ENCODE results near the gene RHBDF1. TPM values are rescaled to one million over a fixed set of nuclear protein-coding genes. Genes with fewer than 3 reads are reported as not detected.
"Not testable (repeated sequence)": the region's sequence is repeated elsewhere in the genome, so short reads cannot be mapped to it uniquely, and the experiment has no call there.

The RHBDF1 gene
- total and polyA plus RNA-seq, 7 donors, result 9.0 to 24.8 (median 18.3) TPM

DNA sequence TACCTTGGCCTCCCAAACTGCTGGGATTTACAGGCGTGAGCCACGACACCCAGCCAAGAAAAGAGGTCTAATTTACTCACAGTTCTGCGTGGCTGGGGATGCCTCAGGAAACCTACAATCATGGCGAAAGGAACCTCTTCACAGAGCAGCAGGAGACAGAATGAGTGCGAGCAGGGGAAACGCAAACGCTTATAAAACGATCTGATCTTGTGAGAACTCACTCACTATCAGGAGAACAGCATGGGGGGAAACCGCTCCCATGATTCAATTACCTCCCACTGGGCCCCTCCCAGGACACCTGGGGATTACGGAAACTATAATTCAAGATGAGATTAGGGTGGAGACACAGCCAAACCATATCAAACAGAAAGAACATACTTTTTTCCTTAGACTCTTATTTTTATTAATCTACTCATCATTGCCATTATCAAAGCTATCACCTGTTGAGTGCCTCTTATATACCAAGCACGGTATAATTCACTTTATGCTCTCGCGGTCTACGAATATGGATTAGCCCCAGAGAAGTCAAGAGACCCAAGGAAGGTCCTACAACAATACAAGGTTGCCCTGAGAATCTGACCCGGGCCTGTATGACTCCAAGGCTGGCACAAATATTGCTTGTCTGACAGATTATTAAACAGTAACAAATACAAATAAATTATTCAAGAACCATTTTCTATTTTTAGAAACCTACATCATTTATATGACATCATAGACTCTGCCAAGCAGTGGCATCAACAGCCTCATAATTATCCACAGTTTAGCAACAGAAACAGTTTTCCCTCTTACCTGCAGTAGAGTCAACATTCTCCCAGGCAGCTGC, 21.5 kb downstream of the RHBDF1 start:
- H3K4me1 ChIP-seq, result peaks cover 11% of the 10 kb centered on the region
- TF ChIP-seq, protein P1, sequence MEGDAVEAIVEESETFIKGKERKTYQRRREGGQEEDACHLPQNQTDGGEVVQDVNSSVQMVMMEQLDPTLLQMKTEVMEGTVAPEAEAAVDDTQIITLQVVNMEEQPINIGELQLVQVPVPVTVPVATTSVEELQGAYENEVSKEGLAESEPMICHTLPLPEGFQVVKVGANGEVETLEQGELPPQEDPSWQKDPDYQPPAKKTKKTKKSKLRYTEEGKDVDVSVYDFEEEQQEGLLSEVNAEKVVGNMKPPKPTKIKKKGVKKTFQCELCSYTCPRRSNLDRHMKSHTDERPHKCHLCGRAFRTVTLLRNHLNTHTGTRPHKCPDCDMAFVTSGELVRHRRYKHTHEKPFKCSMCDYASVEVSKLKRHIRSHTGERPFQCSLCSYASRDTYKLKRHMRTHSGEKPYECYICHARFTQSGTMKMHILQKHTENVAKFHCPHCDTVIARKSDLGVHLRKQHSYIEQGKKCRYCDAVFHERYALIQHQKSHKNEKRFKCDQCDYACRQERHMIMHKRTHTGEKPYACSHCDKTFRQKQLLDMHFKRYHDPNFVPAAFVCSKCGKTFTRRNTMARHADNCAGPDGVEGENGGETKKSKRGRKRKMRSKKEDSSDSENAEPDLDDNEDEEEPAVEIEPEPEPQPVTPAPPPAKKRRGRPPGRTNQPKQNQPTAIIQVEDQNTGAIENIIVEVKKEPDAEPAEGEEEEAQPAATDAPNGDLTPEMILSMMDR (IDR thresholded peaks at IDR 0.05), result no peak
- no peaks in the 10 kb centered on the region for H3K27me3 ChIP-seq (ENCODE audit: insufficient read depth in 3 of 3, low read length in 2 of 3)
- peaks cover 0 to 38% of the 10 kb centered on the region in 2 donors for H3K36me3 ChIP-seq (ENCODE audit: insufficient read depth in 1 of 2, low read depth in 1 of 2)
- H3K9me3 ChIP-seq, result no peaks in the 10 kb centered on the region
- 82 to 88% (median 88%) methylated on average over 15 of the region's 15 CpGs for WGBS, 3 donors
- no peak overlapping the region for H3K4me3 ChIP-seq
- H3K27ac ChIP-seq, result no peak overlapping the region
- ATAC-seq, result no peak
- intact Hi-C loops (cut with DNase I), result no loop called here
- no peak for DNase-seq

DNA sequence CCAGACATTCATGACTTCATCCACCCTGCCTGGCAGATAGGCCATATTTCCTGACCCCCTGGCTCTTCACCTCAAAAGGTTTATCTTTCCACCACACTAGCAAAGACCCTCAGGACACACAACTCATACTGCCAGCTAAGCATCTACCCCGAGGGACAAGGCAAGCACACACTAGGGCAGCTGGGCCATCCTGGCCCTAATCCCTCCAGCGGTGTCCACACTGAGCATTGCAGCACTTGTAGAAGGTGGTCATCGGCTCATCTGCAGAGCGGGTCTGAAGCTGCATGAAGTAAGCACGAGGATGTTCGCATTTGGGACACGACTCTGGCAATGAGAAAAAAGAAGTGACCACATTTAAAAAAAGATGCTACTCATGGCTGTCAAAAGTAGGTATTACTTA, 25.2 kb downstream of the RHBDF1 start:
- Histone ChIP-seq H3K27me3 (ENCODE audit: insufficient read depth in 3 of 3, low read length in 2 of 3) (no peaks in the 10 kb centered on the region), H3K27ac (no peak overlapping the region), H3K36me3 (ENCODE audit: insufficient read depth in 1 of 2, low read depth in 1 of 2) (peaks cover 5 to 53% of the 10 kb centered on the region in 2 donors), H3K9me3 (no peaks in the 10 kb centered on the region), H3K4me1 (peaks cover 4% of the 10 kb centered on the region), H3K4me3 (no peak overlapping the region)
- TF ChIP-seq, protein P1 (IDR thresholded peaks at IDR 0.05), result no peak
- 92 to 96% (median 95%) methylated on average over 7 of the region's 7 CpGs for WGBS, 3 donors
- ATAC-seq (no peak), DNase-seq (no peak)
- intact Hi-C loops (cut with DNase I), result no loop called here

DNA sequence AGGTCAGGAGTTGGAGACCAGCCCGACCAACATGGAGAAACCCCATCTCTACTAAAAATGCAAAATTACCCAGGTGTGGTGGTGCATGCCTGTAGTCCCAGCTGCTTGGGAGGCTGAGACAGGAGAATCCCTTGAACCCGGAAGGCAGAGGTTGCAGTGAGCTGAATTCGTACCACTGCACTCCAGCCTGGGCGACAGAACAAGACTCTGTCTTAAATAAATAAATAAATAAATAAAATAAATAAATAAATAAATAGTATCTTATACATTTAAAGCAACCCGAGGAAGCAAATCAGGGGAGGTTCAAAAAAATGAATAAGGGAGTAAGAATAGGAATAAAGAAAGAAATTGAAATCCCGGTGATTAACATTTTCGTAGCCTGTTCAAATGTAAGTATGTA, 25.9 kb downstream of the RHBDF1 start:
- WGBS, 3 donors, result 95 to 96% (median 95%) methylated on average over 7 of the region's 7 CpGs
- intact Hi-C loops (cut with DNase I), result not testable (repeated sequence)

DNA sequence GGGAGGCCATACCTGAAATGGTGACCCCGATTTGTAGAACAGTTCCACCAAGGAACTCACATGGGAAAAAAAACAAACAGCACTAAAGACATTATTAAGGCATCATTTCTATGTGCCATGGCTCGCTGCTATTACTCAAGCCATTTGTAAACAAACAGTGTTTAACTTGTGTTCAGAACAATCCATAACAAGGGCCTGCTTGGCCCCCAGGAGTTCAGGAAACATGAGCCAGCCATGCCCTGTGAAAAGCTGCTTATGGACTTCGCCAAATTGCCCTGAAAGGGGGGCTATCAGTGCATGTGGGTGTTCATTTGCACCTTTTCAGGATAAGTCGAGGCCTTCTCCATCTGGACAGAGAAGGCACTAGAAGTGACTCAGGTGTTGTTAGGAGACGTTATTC, 27.0 kb downstream of the RHBDF1 start:
- H3K4me3 ChIP-seq, result no peak overlapping the region
- ATAC-seq, result no peak
- H3K9me3 ChIP-seq, result no peaks in the 10 kb centered on the region
- H3K36me3 ChIP-seq (ENCODE audit: insufficient read depth in 1 of 2, low read depth in 1 of 2), result peaks cover 5 to 47% of the 10 kb centered on the region in 2 donors
- H3K4me1 ChIP-seq, result no peaks in the 10 kb centered on the region
- intact Hi-C loops (cut with DNase I), result no loop called here
- no peak for DNase-seq
- no peak overlapping the region for H3K27ac ChIP-seq
- no peaks in the 10 kb centered on the region for H3K27me3 ChIP-seq (ENCODE audit: insufficient read depth in 3 of 3, low read length in 2 of 3)
- WGBS, 3 donors, result 92 to 93% (median 93%) methylated on average over 5 of the region's 5 CpGs
- TF ChIP-seq, protein P1 (IDR thresholded peaks at IDR 0.05), result no peak

More for the DNA sequence above, 25.9 kb downstream of the RHBDF1 start:
- ATAC-seq; H3K27me3 ChIP-seq (ENCODE audit: insufficient read depth in 3 of 3, low read length in 2 of 3); H3K4me1 ChIP-seq; H3K4me3 ChIP-seq; H3K27ac ChIP-seq; DNase-seq; H3K9me3 ChIP-seq: not testable (repeated sequence)
- peaks cover 5 to 53% of the 10 kb centered on the region in 2 donors for H3K36me3 ChIP-seq (ENCODE audit: insufficient read depth in 1 of 2, low read depth in 1 of 2)

DNA sequence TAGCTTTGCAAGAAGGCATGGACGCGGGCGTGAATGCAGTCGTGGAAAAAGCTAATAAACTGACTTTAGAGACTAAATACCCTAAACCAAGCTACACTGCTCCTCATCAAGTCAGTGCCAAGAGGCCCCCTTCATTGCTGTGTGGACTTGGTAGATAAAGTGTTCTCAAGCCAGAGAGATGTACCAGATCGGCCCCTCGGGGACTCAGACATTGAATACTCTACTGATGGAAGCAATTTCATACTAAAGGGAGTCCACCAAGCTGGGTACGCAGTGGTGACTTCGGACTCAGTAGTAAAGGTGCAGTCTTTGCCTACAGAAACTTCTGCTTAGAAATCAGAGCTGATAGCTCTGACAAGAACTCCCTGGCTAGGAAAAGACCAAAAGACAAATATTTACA, 27.8 kb downstream of the RHBDF1 start:
- Histone ChIP-seq H3K36me3 (ENCODE audit: insufficient read depth in 1 of 2, low read depth in 1 of 2) (peaks cover 5 to 46% of the 10 kb centered on the region in 2 donors), H3K4me3 (no peak overlapping the region), H3K27me3 (ENCODE audit: insufficient read depth in 3 of 3, low read length in 2 of 3) (no peaks in the 10 kb centered on the region), H3K27ac (no peak overlapping the region), H3K4me1 (no peaks in the 10 kb centered on the region), H3K9me3 (no peaks in the 10 kb centered on the region)
- WGBS, 3 donors, result 89 to 95% (median 94%) methylated on average over 8 of the region's 8 CpGs
- ATAC-seq (no peak), DNase-seq (no peak)
- intact Hi-C loops (cut with DNase I), result no loop called here
- TF ChIP-seq, protein P1 (IDR thresholded peaks at IDR 0.05), result no peak

All from psoas muscle (tissue), 8 donors.